Gastrocnemius medialis (tissue), 4 donors: Measurements from ENCODE around the gene GDE1. TPM values are rescaled to one million over a fixed set of nuclear protein-coding genes. Genes with fewer than 3 reads are reported as not detected.

Source experiments
- ATAC-seq, 2 donors: fragments of 150-250 bp; one replicate each; pipeline ENCODE4 v1.9.1; 2016
- DNase-seq, 2 donors: peaks; one replicate each; pipeline ENCODE4 v3.0.0-alpha.2; 2019
- H3K27ac ChIP-seq, 4 donors: fragments of 200-600 bp; sonication (generic); 1 replicate in 1 of 4; 2 replicates in 3 of 4; pipeline ENCODE4 v1.5.1; 2016 to 2018; ENCODE audit warnings: mild to moderate bottlenecking in 2 of 4, moderate library complexity in 1 of 4
- H3K27me3 ChIP-seq, 3 donors: fragments of 200-600 bp; sonication (generic) in 2 of 3; 1 replicate in 1 of 3; 2 replicates in 2 of 3; pipeline versions ENCODE4 v1.5.1 to v1.6.0; 2016 to 2019; ENCODE audit warnings: mild to moderate bottlenecking in 1 of 3, moderate library complexity in 1 of 3
- H3K36me3 ChIP-seq, 2 donors: fragments of 200-600 bp; sonication (generic) in 1 of 2; one replicate each; pipeline ENCODE4 v1.5.1; 2017 to 2018
- H3K4me1 ChIP-seq, 2 donors: fragments of 200-600 bp; sonication (generic) in 1 of 2; one replicate each; pipeline ENCODE4 v1.5.1; 2016 to 2017; ENCODE audit warnings: mild to moderate bottlenecking in 2 of 2
- H3K4me3 ChIP-seq, 4 donors: fragments of 200-600 bp; sonication (generic) in 3 of 4; 1 replicate in 1 of 4; 2 replicates in 3 of 4; pipeline ENCODE4 v1.5.1; 2016 to 2019; ENCODE audit warnings: mild to moderate bottlenecking in 2 of 4
- H3K9me3 ChIP-seq, 3 donors: fragments of 200-600 bp; sonication (generic) in 2 of 3; 1 replicate in 1 of 3; 2 replicates in 2 of 3; pipeline ENCODE4 v1.5.1; 2016 to 2019
- CTCF ChIP-seq, 5 experiments: fragments of 450-650 bp in 3 of 5; fragments of 200-600 bp in 2 of 5; sonication (generic) in 2 of 5; IDR thresholded peaks in 4 of 5; conservative IDR thresholded peaks in 1 of 5; 1 replicate in 4 of 5; 2 replicates in 1 of 5; pipeline ENCODE4 v1.5.1; 2016 to 2019; ENCODE audit warnings: antibody characterized with exemption in 5 of 5, mild to moderate bottlenecking in 3 of 5, moderate library complexity in 3 of 5
- POLR2A ChIP-seq, 2 donors: fragments of 450-650 bp; IDR thresholded peaks; one replicate each; pipeline ENCODE4 v1.6.1; 2017; ENCODE audit warnings: antibody characterized with exemption in 2 of 2, mild to moderate bottlenecking in 2 of 2, moderate library complexity in 2 of 2
- in situ Hi-C, 4 donors: fragments of 200-750 bp; cut with MboI; loops; one replicate each; pipeline versions ENCODE4 v1.15.0 to v1.8.0; 2017; ENCODE audit warnings: low sequenced_read_pairs in 4 of 4
- intact Hi-C: fragments of 100-400 bp; cut with DNase I; formaldehyde crosslinking; loops from one replicate; pipeline ENCODE4 v1.15.1; 2023; ENCODE audit warnings: low total_unique reads
- total RNA-seq, 4 donors: library from RNA; depleted of rRNA; stranded (reverse); fragments of >200 nt; gene quantifications; one replicate each; pipeline versions ENCODE4 v1.1.0 to v1.2.3, GENCODE V29; 2016

Gene GDE1
- total RNA-seq, 4 donors from 2014 or later, result 48.8 to 64.1 (median 53.7) TPM

GRCh38 chr16:19472482-19472881 is 49.4 kb downstream of the GDE1 start:
- in situ Hi-C loops, result no loop called here
- Histone ChIP-seq H3K36me3 (no peaks in the 10 kb centered on the region), H3K27me3 (no peaks in the 10 kb centered on the region), H3K4me1 (no peaks in the 10 kb centered on the region), H3K4me3 (no peak overlapping the region), H3K27ac (no peak overlapping the region), H3K9me3 (no peaks in the 10 kb centered on the region)
- intact Hi-C loops, result no loop called here
- TF ChIP-seq CTCF (IDR thresholded peaks at IDR 0.05 in 4 of 5, conservative IDR thresholded peaks at IDR 0.05 in 1 of 5) (no peak), POLR2A (IDR thresholded peaks at IDR 0.05) (no peak)
- ATAC-seq (no peak), DNase-seq (no peak)

- H3K27ac ChIP-seq, result no peak overlapping the region
- DNase-seq (no peak), ATAC-seq (no peak)
- in situ Hi-C loops (no loop called here), intact Hi-C loops (no loop called here)
- TF ChIP-seq POLR2A (IDR thresholded peaks at IDR 0.05) (no peak), CTCF (IDR thresholded peaks at IDR 0.05 in 4 of 5, conservative IDR thresholded peaks at IDR 0.05 in 1 of 5) (no peak)
- H3K4me3 ChIP-seq, result no peak overlapping the region
- H3K27me3 ChIP-seq, result no peaks in the 10 kb centered on the region
- no peaks in the 10 kb centered on the region for H3K4me1 ChIP-seq
- H3K36me3 ChIP-seq, result no peaks in the 10 kb centered on the region
- H3K9me3 ChIP-seq, result no peaks in the 10 kb centered on the region
Measured at GRCh38 chr16:19468300-19468699, 53.6 kb downstream of the GDE1 start.

DNA sequence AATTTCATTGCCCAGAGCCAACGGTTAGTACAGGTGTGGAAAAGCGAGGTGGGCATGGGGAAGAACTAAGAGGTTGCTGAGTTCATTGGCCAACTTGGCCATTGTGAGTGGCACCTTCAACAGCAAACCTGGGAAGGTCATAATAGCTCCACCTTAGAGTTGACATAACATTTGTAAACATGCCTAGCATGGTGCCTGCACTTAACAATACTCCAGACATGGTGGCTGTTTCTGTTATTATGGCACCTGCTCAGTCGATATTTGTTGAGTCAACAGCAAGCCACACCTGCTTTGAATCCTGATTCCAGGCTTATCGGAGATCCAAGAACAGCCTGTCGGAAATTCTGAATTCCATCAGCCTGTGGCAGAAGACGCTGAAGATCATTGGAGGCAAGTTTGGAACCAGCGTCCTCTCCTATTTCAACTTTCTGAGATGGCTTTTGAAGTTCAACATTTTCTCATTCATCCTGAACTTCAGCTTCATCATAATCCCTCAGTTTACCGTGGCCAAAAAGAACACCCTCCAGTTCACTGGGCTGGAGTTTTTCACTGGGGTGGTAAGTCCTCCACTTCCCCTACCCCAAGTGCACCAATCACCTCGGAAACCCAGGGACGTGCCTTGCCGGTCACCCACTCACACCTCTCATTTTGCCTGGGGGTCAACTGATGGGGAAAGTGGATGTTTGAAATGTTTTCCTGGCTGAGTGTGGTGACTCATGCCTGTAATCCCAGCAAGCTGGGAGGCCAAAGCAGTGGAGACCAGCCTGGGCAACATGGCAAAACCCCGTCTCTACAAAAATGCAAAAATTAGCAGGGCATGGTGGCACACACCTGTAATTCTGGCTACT is 58.2 kb downstream of the GDE1 start:
- H3K27ac ChIP-seq, result no peak overlapping the region
- intact Hi-C loops (no loop called here), in situ Hi-C loops (no loop called here)
- ATAC-seq, result no peak
- no peak for TF ChIP-seq POLR2A (IDR thresholded peaks at IDR 0.05)
- no peak for TF ChIP-seq CTCF (IDR thresholded peaks at IDR 0.05 in 4 of 5, conservative IDR thresholded peaks at IDR 0.05 in 1 of 5)
- H3K4me1 ChIP-seq, result no peaks in the 10 kb centered on the region
- no peaks in the 10 kb centered on the region for H3K9me3 ChIP-seq
- no peaks in the 10 kb centered on the region for H3K27me3 ChIP-seq
- no peak overlapping the region for H3K4me3 ChIP-seq
- no peak for DNase-seq
- H3K36me3 ChIP-seq, result no peaks in the 10 kb centered on the region

- no peaks in the 10 kb centered on the region for H3K9me3 ChIP-seq
- no peak overlapping the region for H3K4me3 ChIP-seq
- ATAC-seq (no peak), DNase-seq (no peak)
- no peak for TF ChIP-seq POLR2A (IDR thresholded peaks at IDR 0.05)
- TF ChIP-seq CTCF (IDR thresholded peaks at IDR 0.05 in 4 of 5, conservative IDR thresholded peaks at IDR 0.05 in 1 of 5), result no peak
- H3K27me3 ChIP-seq, result no peaks in the 10 kb centered on the region
- in situ Hi-C loops (no loop called here), intact Hi-C loops (no loop called here)
- no peak overlapping the region for H3K27ac ChIP-seq
- no peaks in the 10 kb centered on the region for H3K4me1 ChIP-seq
- no peaks in the 10 kb centered on the region for H3K36me3 ChIP-seq
Measured at GRCh38 chr16:19460397-19460796, 61.5 kb downstream of the GDE1 start.
